Vagina (tissue), 2 donors: ENCODE measurements around the gene CACNA1S. TPM values are rescaled to one million over a fixed set of nuclear protein-coding genes. Genes with fewer than 3 reads are reported as not detected.

ENCODE experiments used
- DNase-seq, 2 donors: peaks; one replicate each; pipeline ENCODE4 v3.0.0-alpha.2; 2017; ENCODE audit errors: extremely low spot score in 2 of 2
- H3K27ac ChIP-seq: fragments of 200-600 bp; sonication (generic); one replicate; pipeline ENCODE4 v1.5.1; 2019
- H3K27me3 ChIP-seq: fragments of 200-600 bp; sonication (generic); one replicate; pipeline ENCODE4 v1.5.1; 2019
- H3K36me3 ChIP-seq, 2 donors: fragments of 200-600 bp; sonication (generic); one replicate each; pipeline ENCODE4 v1.5.1; 2017 to 2019
- H3K4me1 ChIP-seq: fragments of 200-600 bp; sonication (generic); one replicate; pipeline ENCODE4 v1.5.1; 2019
- H3K4me3 ChIP-seq, 2 donors: fragments of 200-600 bp; sonication (generic); 1 replicate in 1 of 2; 2 replicates in 1 of 2; pipeline ENCODE4 v1.5.1; 2016 to 2019
- H3K9me3 ChIP-seq: fragments of 200-600 bp; sonication (generic); one replicate; pipeline ENCODE4 v1.5.1; 2019
- POLR2A ChIP-seq, 2 donors: fragments of 450-650 bp; IDR thresholded peaks; one replicate each; pipeline ENCODE4 v1.6.1; 2017; ENCODE audit warnings: antibody characterized with exemption in 2 of 2, mild to moderate bottlenecking in 2 of 2, moderate library complexity in 2 of 2
- POLR2AphosphoS5 ChIP-seq, 2 donors: sonication (generic); formaldehyde crosslinking; IDR thresholded peaks; one replicate each; pipeline ENCODE4 v1.9.0; 2017; ENCODE audit warnings: antibody characterized with exemption in 2 of 2, mild to moderate bottlenecking in 2 of 2, low read depth in 1 of 2; ENCODE audit not compliant: insufficient read depth in 1 of 2
- intact Hi-C: fragments of 100-400 bp; cut with DNase I; formaldehyde crosslinking; loops from one replicate; pipeline ENCODE4 v1.15.1; 2023
- total RNA-seq: library from RNA; depleted of rRNA; stranded (reverse); fragments of >200 nt; gene quantifications from one replicate; pipeline ENCODE4 v1.2.3, GENCODE V29; 2016
- TF ChIP-seq, protein P1 (sequence below), 3 experiments: fragments of 450-650 bp in 2 of 3; fragments of 200-600 bp in 1 of 3; sonication (generic) in 1 of 3; IDR thresholded peaks; one replicate each; pipeline ENCODE4 v1.5.1; 2017 to 2019; ENCODE audit warnings: antibody characterized with exemption in 3 of 3, mild to moderate bottlenecking in 2 of 3, moderate library complexity in 2 of 3

The CACNA1S gene
- total RNA-seq, 1 donor from 2014 or later = not detected

DNA sequence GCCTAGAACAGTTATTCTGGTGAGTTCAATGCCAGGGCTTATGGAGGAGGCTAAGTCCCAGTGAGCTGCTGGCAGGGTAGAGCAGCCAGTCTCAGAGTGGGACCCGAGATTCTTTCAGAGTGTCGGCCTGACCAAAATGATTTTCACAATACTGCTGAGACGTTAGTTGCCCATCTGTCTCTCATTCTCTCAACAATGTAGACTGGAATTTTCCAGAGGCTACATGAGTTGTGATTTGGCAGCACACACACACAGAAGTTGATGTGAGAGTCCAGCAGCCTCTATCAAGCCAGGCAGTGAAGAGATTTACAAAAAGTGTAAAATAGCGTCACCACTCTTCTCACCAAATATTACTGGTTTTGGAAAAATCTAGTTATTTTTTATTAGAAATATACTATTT, 21.7 kb downstream of the CACNA1S start:
- Histone ChIP-seq H3K36me3 (no peaks in the 10 kb centered on the region), H3K4me1 (no peaks in the 10 kb centered on the region), H3K4me3 (no peak overlapping the region), H3K27ac (no peak overlapping the region), H3K27me3 (no peaks in the 10 kb centered on the region), H3K9me3 (no peaks in the 10 kb centered on the region)
- intact Hi-C loops = no loop called here
- no peak for DNase-seq
- TF ChIP-seq, protein P1, sequence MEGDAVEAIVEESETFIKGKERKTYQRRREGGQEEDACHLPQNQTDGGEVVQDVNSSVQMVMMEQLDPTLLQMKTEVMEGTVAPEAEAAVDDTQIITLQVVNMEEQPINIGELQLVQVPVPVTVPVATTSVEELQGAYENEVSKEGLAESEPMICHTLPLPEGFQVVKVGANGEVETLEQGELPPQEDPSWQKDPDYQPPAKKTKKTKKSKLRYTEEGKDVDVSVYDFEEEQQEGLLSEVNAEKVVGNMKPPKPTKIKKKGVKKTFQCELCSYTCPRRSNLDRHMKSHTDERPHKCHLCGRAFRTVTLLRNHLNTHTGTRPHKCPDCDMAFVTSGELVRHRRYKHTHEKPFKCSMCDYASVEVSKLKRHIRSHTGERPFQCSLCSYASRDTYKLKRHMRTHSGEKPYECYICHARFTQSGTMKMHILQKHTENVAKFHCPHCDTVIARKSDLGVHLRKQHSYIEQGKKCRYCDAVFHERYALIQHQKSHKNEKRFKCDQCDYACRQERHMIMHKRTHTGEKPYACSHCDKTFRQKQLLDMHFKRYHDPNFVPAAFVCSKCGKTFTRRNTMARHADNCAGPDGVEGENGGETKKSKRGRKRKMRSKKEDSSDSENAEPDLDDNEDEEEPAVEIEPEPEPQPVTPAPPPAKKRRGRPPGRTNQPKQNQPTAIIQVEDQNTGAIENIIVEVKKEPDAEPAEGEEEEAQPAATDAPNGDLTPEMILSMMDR (IDR thresholded peaks at IDR 0.05) = no peak
- TF ChIP-seq POLR2A (IDR thresholded peaks at IDR 0.05) (no peak), POLR2AphosphoS5 (IDR thresholded peaks at IDR 0.05; ENCODE audit: insufficient read depth in 1 of 2, low read depth in 1 of 2) (no peak)

DNA sequence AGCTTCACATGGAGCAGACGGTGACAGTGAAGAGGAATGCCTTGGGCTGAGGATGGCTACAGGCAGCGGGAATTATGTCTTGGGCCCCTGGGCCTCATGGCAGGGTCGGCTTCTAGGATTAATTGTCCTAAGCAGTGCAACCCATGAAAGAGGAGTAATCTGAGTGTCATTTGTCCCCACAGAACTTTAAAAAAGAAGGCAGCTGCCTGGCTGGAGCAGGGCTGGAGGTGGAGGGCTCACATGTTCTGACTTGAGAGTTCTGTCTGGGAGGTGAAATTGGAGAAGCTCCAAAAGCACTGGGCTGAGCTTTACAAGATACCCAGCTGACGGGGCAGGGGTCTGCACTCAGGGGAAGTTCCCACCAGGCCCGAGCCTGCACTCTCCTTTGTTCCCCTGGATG, 22.6 kb downstream of the CACNA1S start:
- no peak overlapping the region for H3K4me3 ChIP-seq
- H3K27ac ChIP-seq = no peak overlapping the region
- no peaks in the 10 kb centered on the region for H3K36me3 ChIP-seq
- H3K27me3 ChIP-seq = no peaks in the 10 kb centered on the region
- no peaks in the 10 kb centered on the region for H3K4me1 ChIP-seq
- no peaks in the 10 kb centered on the region for H3K9me3 ChIP-seq
- TF ChIP-seq, protein P1 (IDR thresholded peaks at IDR 0.05) = no peak
- TF ChIP-seq POLR2AphosphoS5 (IDR thresholded peaks at IDR 0.05; ENCODE audit: insufficient read depth in 1 of 2, low read depth in 1 of 2) = no peak
- no peak for TF ChIP-seq POLR2A (IDR thresholded peaks at IDR 0.05)
- intact Hi-C loops = no loop called here
- no peak for DNase-seq

DNA sequence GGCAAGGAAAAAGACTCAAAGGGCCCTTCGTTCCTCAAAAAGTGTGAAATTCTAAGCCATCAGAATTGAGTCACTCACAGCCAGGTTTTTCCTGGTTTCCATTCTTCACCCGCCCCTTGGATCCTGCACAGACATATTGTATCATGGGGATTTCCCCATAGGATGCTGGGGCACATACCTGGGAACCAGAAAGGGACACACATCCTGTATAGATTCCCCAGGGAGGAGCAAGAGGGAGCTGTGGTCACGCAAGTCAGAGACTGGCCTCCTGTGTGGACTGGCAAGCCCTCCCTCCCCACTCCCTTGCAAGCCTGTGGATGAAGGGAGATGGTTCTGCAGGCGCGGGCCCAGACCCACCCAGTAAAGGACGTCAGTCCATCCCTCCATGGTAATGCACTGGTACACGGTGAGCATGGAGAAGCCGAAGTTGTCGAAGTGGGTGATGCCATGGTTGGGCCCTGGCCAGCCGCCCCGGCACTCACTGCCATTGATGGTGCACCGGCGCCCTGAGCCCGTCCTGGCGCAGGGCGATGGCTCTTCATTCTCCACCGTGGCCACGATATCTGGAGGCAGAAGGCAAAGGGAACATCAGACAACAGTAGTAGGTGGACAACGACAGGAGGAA, 23.2 kb downstream of the CACNA1S start:
- no peak for DNase-seq
- no peaks in the 10 kb centered on the region for H3K36me3 ChIP-seq
- H3K27me3 ChIP-seq = no peaks in the 10 kb centered on the region
- H3K27ac ChIP-seq = no peak overlapping the region
- TF ChIP-seq, protein P1 (IDR thresholded peaks at IDR 0.05) = no peak
- TF ChIP-seq POLR2AphosphoS5 (IDR thresholded peaks at IDR 0.05; ENCODE audit: insufficient read depth in 1 of 2, low read depth in 1 of 2) (no peak), POLR2A (IDR thresholded peaks at IDR 0.05) (no peak)
- intact Hi-C loops = no loop called here
- no peak overlapping the region for H3K4me3 ChIP-seq
- no peaks in the 10 kb centered on the region for H3K9me3 ChIP-seq
- H3K4me1 ChIP-seq = no peaks in the 10 kb centered on the region

DNA sequence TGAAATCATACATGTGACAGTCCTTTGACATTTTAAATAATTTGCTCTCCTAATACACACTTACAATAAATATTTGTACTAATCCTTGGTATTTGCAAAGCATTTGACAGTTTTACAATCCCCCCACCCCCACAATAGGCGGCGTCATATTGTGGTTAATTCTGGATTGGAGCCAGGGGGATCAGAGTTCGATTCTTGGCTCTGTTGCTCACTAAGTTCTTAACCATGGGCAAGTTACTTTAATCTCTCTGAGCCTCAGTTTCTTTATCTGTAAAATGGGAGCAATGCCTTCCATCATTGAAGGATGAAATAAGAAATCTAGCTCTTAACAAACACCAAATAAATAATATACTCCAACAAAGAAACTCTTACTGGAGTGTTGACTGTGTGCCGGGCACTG, 23.8 kb downstream of the CACNA1S start:
- no peak for TF ChIP-seq POLR2A (IDR thresholded peaks at IDR 0.05)
- TF ChIP-seq, protein P1 (IDR thresholded peaks at IDR 0.05) = no peak
- TF ChIP-seq POLR2AphosphoS5 (IDR thresholded peaks at IDR 0.05; ENCODE audit: insufficient read depth in 1 of 2, low read depth in 1 of 2) = no peak
- no peaks in the 10 kb centered on the region for H3K9me3 ChIP-seq
- H3K27me3 ChIP-seq = no peaks in the 10 kb centered on the region
- H3K36me3 ChIP-seq = no peaks in the 10 kb centered on the region
- no peak for DNase-seq
- H3K4me1 ChIP-seq = no peaks in the 10 kb centered on the region
- H3K4me3 ChIP-seq = no peak overlapping the region
- intact Hi-C loops = no loop called here
- no peak overlapping the region for H3K27ac ChIP-seq

DNA sequence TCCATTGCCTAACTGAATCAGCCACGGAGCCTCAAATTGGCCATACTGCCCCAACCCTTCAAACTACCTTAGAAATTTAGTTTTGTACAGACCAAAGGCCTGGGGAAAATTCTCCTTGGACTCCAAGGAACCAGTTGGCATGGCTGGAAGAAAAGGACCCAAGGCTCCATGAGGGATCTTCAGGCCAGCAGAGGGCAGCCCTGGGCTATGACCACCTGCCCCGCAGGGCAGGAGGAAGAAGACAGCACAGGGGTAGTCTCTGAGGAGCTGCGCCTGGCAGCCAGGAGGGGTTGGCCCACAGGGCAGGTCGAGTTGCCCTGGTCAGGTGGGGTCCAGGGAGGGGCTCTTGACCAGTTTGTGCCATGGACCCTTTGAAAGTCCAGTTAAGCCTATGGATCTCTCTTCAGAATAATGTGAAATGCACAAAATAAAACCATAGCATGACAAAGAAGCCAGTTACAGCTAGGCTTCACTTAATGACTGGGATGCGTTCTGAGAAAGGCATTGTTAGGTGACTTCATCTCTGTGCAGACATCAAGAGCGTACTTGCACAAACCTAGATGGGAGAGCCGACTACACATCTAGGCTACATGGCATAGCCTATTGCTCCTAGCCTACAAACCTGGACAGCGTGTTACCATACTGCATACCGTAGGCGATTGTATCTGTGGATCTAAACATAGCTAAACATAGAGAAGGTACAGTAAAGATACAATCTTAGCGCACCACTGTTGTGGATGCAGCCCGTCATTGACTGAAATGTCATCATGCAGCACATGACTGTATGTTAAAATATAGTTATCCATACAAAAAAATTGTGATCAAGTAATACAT, 26.1 kb downstream of the CACNA1S start:
- no peak for DNase-seq
- Histone ChIP-seq H3K27ac (no peak overlapping the region), H3K27me3 (no peaks in the 10 kb centered on the region), H3K4me1 (no peaks in the 10 kb centered on the region), H3K9me3 (no peaks in the 10 kb centered on the region), H3K36me3 (no peaks in the 10 kb centered on the region), H3K4me3 (no peak overlapping the region)
- intact Hi-C loops = no loop called here
- no peak for TF ChIP-seq POLR2AphosphoS5 (IDR thresholded peaks at IDR 0.05; ENCODE audit: insufficient read depth in 1 of 2, low read depth in 1 of 2)
- TF ChIP-seq, protein P1 (IDR thresholded peaks at IDR 0.05) = peak in 2 of 3 experiments; percentile 21 to 29
- TF ChIP-seq POLR2A (IDR thresholded peaks at IDR 0.05) = no peak
